SU-DHL-6 (cell line): ENCODE data around the gene GUCA2B.

Experiments used
- EZH2phosphoT487 ChIP-seq: fragments of 200-600 bp; sonication (generic), shearing (Covaris generic); conservative IDR thresholded peaks from 2 replicates; pipeline ENCODE4 v1.6.1; 2018; ENCODE audit warnings: mild to moderate bottlenecking, antibody characterized with exemption, low read length, moderate library complexity, mixed read lengths
- TF ChIP-seq, protein P1 (sequence below): fragments of 200-600 bp; sonication (generic); IDR thresholded peaks from one replicate; pipeline ENCODE4 v1.5.1; 2017; ENCODE audit warnings: antibody characterized with exemption, mild to moderate bottlenecking, low read length, moderate library complexity; ENCODE audit not compliant: insufficient read depth, poor library complexity, severe bottlenecking

- TF ChIP-seq, protein P1, sequence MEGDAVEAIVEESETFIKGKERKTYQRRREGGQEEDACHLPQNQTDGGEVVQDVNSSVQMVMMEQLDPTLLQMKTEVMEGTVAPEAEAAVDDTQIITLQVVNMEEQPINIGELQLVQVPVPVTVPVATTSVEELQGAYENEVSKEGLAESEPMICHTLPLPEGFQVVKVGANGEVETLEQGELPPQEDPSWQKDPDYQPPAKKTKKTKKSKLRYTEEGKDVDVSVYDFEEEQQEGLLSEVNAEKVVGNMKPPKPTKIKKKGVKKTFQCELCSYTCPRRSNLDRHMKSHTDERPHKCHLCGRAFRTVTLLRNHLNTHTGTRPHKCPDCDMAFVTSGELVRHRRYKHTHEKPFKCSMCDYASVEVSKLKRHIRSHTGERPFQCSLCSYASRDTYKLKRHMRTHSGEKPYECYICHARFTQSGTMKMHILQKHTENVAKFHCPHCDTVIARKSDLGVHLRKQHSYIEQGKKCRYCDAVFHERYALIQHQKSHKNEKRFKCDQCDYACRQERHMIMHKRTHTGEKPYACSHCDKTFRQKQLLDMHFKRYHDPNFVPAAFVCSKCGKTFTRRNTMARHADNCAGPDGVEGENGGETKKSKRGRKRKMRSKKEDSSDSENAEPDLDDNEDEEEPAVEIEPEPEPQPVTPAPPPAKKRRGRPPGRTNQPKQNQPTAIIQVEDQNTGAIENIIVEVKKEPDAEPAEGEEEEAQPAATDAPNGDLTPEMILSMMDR: no peak
- TF ChIP-seq EZH2phosphoT487: no peak
Observed at GRCh38 chr1:42137766-42138165, 15.4 kb upstream of the GUCA2B start.
